Neural cell (in vitro differentiated cells): ENCODE measurements around the gene RPS5. TPM values are rescaled to one million over a fixed set of nuclear protein-coding genes. Genes with fewer than 3 reads are reported as not detected.

ENCODE experiments used
- H2AFZ ChIP-seq: fragments of 200-600, 300-800 bp; sonication (generic), shearing (Covaris generic); 2 replicates; pipeline ENCODE4 v1.6.0; 2014; ENCODE audit warnings: low read depth, mild to moderate bottlenecking, antibody characterized with exemption, low read length, moderate library complexity
- H3F3A ChIP-seq: fragments of 200-600 bp; shearing (Covaris generic); 2 replicates; pipeline ENCODE4 v1.6.1; 2016; ENCODE audit warnings: mild to moderate bottlenecking, moderate library complexity, mixed read lengths, antibody characterized with exemption, low read length; ENCODE audit not compliant: insufficient read depth, poor library complexity, severe bottlenecking
- H3K27ac ChIP-seq: fragments of 200-600, 300-800 bp; sonication (generic), shearing (Covaris generic); 2 replicates; pipeline ENCODE4 v1.5.1; 2014; ENCODE audit warnings: mild to moderate bottlenecking, low read length, moderate library complexity
- H3K27me3 ChIP-seq: fragments of 300-800, 200-600 bp; sonication (generic), shearing (Covaris generic); 2 replicates; pipeline ENCODE4 v1.6.0; 2014; ENCODE audit warnings: mild to moderate bottlenecking, low read depth, low read length, moderate library complexity; ENCODE audit not compliant: insufficient read depth
- H3K36me3 ChIP-seq: fragments of 300-800, 200-600 bp; sonication (generic), shearing (Covaris generic); 2 replicates; pipeline ENCODE4 v1.5.1; 2014; ENCODE audit warnings: mild to moderate bottlenecking, antibody characterized with exemption, low read length, moderate library complexity; ENCODE audit not compliant: insufficient read depth
- H3K4me2 ChIP-seq: fragments of 300-800, 200-600 bp; sonication (generic), shearing (Covaris generic); 2 replicates; pipeline ENCODE4 v1.6.0; 2014; ENCODE audit warnings: mild to moderate bottlenecking, low read length
- H3K4me3 ChIP-seq: fragments of 300-800, 200-600 bp; sonication (generic), shearing (Covaris generic); 2 replicates; pipeline ENCODE4 v1.5.1; 2014; ENCODE audit warnings: mild to moderate bottlenecking, low read length, moderate library complexity
- H3K79me2 ChIP-seq: fragments of 200-600 bp; shearing (Covaris generic); replicated peaks from 2 replicates; pipeline ENCODE4 v1.6.0; 2014; ENCODE audit warnings: mild to moderate bottlenecking, low read length, moderate library complexity; ENCODE audit not compliant: insufficient read depth
- H3K9ac ChIP-seq: fragments of 300-800, 200-600 bp; sonication (generic), shearing (Covaris generic); 2 replicates; pipeline ENCODE4 v1.6.1; 2016; ENCODE audit warnings: mild to moderate bottlenecking, low read length, mixed read lengths
- H3K9me2 ChIP-seq: fragments of 200-600 bp; shearing (Covaris generic); 2 replicates; pipeline ENCODE4 v1.6.1; 2016; ENCODE audit warnings: mild to moderate bottlenecking, low read length, mixed read lengths; ENCODE audit not compliant: insufficient read depth
- H3K9me3 ChIP-seq: fragments of 200-600, 300-800 bp; sonication (generic), shearing (Covaris generic); 2 replicates; pipeline ENCODE4 v1.6.1; 2016; ENCODE audit warnings: mild to moderate bottlenecking, mixed run types, low read length, moderate library complexity, mixed read lengths
- H4K20me1 ChIP-seq: fragments of 200-600 bp; shearing (Covaris generic); 2 replicates; pipeline ENCODE4 v1.6.1; 2016; ENCODE audit warnings: mild to moderate bottlenecking, mixed run types; ENCODE audit not compliant: insufficient read depth
- EP300 ChIP-seq: fragments of 450-650 bp; conservative IDR thresholded peaks from 2 replicates; pipeline ENCODE4 v1.6.1; 2014; ENCODE audit warnings: antibody characterized with exemption, mild to moderate bottlenecking, moderate library complexity; ENCODE audit not compliant: poor library complexity, severe bottlenecking
- EZH2 ChIP-seq: fragments of 200-600, 300-800 bp; shearing (Covaris generic), sonication (generic); IDR thresholded peaks from 2 replicates; pipeline ENCODE4 v1.6.1; 2014; ENCODE audit warnings: antibody characterized with exemption, low read length, borderline replicate concordance, mild to moderate bottlenecking; ENCODE audit not compliant: insufficient read depth, poor library complexity, severe bottlenecking
- MXI1 ChIP-seq: fragments of 450-650 bp; conservative IDR thresholded peaks from 2 replicates; pipeline ENCODE4 v1.6.1; 2014; ENCODE audit warnings: antibody characterized with exemption, mild to moderate bottlenecking; ENCODE audit not compliant: poor library complexity, severe bottlenecking
- POLR2AphosphoS5 ChIP-seq: IDR thresholded peaks from 2 replicates; pipeline ENCODE4 v1.6.1; 2012
- RAD21 ChIP-seq: fragments of 450-650 bp; conservative IDR thresholded peaks from 2 replicates; pipeline ENCODE4 v1.6.1; 2014; ENCODE audit warnings: antibody characterized with exemption, mild to moderate bottlenecking, moderate library complexity
- SMC3 ChIP-seq: fragments of 450-650 bp; conservative IDR thresholded peaks from 2 replicates; pipeline ENCODE4 v1.6.1; 2014; ENCODE audit warnings: antibody characterized with exemption, mild to moderate bottlenecking, moderate library complexity; ENCODE audit not compliant: poor library complexity
- TAF1 ChIP-seq: IDR thresholded peaks from 2 replicates; pipeline ENCODE4 v1.6.1; 2012; ENCODE audit warnings: low read depth
- polyA plus RNA-seq: library from polyadenylated mRNA; depleted of rRNA; stranded (reverse); fragments of >200 nt; gene quantifications from 2 replicates; pipeline ENCODE4 v1.2.3, GENCODE V29; 2014
- TF ChIP-seq, protein P1 (sequence below): fragments of 450-650 bp; IDR thresholded peaks from 2 replicates; pipeline ENCODE4 v1.5.1; 2014; ENCODE audit warnings: antibody characterized with exemption, mild to moderate bottlenecking, moderate library complexity; ENCODE audit not compliant: poor library complexity, severe bottlenecking
- TF ChIP-seq, protein P2 (sequence below): IDR thresholded peaks from 2 replicates; pipeline ENCODE4 v1.6.1; 2012; ENCODE audit warnings: borderline replicate concordance

Gene RPS5
- polyA plus RNA-seq, 1 donor from 2014 or later: 1,514 TPM

DNA sequence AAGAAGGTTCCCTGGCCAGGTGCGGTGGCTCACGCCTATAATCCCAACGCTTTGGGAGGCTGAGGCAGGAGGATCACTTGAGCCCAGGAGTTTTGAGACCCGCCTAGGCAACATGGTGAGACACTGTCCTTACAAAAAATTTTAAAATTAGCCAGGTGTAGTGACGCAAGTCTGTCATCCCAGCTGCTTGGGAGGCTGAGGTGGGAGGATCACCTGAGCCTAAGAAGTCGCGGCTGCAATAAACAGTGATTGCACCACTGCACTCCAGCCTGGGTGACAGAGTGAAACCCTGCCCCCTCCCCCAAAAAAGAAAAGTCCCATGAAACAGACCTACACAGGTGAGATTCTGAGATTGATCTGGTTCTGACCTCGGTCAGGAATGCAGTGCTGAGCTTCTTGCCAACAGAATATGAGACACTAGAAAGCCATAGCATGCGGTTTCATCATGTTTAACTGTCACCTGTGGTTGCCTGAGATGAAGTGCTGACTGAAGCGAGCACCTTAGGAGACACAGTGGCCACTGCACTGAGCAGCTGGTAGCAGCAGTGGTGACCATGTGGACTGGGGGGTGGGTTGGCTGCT is 31.8 kb upstream of the RPS5 start:
- Histone ChIP-seq H3K4me2 (no peak overlapping the region), H3K9ac (no peak overlapping the region), H3F3A (no peaks in the 10 kb centered on the region), H3K79me2 (no peaks in the 10 kb centered on the region), H3K27ac (no peak overlapping the region), H3K27me3 (no peaks in the 10 kb centered on the region), H4K20me1 (no peaks in the 10 kb centered on the region), H3K4me3 (no peak overlapping the region), H3K9me2 (no peaks in the 10 kb centered on the region), H2AFZ (no peak overlapping the region), H3K9me3 (no peaks in the 10 kb centered on the region), H3K36me3 (no peaks in the 10 kb centered on the region)
- TF ChIP-seq, protein P1, sequence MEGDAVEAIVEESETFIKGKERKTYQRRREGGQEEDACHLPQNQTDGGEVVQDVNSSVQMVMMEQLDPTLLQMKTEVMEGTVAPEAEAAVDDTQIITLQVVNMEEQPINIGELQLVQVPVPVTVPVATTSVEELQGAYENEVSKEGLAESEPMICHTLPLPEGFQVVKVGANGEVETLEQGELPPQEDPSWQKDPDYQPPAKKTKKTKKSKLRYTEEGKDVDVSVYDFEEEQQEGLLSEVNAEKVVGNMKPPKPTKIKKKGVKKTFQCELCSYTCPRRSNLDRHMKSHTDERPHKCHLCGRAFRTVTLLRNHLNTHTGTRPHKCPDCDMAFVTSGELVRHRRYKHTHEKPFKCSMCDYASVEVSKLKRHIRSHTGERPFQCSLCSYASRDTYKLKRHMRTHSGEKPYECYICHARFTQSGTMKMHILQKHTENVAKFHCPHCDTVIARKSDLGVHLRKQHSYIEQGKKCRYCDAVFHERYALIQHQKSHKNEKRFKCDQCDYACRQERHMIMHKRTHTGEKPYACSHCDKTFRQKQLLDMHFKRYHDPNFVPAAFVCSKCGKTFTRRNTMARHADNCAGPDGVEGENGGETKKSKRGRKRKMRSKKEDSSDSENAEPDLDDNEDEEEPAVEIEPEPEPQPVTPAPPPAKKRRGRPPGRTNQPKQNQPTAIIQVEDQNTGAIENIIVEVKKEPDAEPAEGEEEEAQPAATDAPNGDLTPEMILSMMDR: no peak
- TF ChIP-seq EP300 (no peak), SMC3 (no peak), RAD21 (no peak), EZH2 (no peak), TAF1 (no peak), POLR2AphosphoS5 (no peak), MXI1 (no peak)
- TF ChIP-seq, protein P2, sequence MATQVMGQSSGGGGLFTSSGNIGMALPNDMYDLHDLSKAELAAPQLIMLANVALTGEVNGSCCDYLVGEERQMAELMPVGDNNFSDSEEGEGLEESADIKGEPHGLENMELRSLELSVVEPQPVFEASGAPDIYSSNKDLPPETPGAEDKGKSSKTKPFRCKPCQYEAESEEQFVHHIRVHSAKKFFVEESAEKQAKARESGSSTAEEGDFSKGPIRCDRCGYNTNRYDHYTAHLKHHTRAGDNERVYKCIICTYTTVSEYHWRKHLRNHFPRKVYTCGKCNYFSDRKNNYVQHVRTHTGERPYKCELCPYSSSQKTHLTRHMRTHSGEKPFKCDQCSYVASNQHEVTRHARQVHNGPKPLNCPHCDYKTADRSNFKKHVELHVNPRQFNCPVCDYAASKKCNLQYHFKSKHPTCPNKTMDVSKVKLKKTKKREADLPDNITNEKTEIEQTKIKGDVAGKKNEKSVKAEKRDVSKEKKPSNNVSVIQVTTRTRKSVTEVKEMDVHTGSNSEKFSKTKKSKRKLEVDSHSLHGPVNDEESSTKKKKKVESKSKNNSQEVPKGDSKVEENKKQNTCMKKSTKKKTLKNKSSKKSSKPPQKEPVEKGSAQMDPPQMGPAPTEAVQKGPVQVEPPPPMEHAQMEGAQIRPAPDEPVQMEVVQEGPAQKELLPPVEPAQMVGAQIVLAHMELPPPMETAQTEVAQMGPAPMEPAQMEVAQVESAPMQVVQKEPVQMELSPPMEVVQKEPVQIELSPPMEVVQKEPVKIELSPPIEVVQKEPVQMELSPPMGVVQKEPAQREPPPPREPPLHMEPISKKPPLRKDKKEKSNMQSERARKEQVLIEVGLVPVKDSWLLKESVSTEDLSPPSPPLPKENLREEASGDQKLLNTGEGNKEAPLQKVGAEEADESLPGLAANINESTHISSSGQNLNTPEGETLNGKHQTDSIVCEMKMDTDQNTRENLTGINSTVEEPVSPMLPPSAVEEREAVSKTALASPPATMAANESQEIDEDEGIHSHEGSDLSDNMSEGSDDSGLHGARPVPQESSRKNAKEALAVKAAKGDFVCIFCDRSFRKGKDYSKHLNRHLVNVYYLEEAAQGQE: no peak

DNA sequence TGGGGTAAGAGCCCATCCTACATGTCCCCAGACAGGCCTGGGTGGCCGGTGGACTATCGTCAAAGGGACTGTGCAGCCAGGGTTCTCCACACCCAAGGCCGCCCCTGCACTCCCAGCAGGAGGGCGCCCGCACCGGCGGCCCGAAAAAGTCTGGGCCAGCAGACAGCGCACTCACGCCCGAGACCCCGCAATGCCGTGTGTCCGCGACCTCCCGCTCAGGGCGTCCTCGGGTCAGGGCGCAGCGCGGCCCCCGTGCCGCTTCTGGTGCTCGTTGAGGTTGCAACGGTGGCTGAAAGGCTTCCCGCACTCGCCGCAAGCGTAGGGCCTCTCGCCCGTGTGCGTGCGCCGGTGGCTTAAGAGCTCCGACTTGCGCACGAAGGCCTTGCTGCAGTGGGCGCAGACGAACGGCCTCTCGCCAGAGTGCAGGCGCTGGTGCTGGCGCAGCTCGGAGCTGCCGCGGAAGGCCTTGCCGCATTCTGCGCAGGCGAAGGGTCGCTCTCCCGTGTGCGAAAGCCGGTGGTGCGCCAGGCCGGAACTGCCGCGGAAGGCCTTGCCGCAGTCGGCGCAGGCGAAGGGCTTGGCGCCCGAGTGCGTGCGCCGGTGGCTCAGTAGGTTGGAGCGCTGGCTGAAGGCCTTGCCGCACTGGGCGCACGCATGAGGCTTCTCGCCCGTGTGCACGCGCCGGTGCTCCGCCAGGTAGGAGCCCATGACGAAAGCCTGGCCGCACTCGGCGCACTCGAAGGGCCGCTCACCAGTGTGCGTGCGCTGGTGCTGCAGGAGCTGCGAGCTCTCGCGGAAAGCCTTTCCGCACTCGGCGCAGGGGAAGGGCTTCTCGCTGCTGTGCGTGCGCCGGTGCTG is 30.9 kb upstream of the RPS5 start:
- no peak overlapping the region for H3K27ac ChIP-seq
- no peak overlapping the region for H3K9ac ChIP-seq
- no peak overlapping the region for H2AFZ ChIP-seq
- no peak overlapping the region for H3K4me3 ChIP-seq
- no peaks in the 10 kb centered on the region for H3F3A ChIP-seq
- no peaks in the 10 kb centered on the region for H3K79me2 ChIP-seq
- no peaks in the 10 kb centered on the region for H3K9me2 ChIP-seq
- no peaks in the 10 kb centered on the region for H3K27me3 ChIP-seq
- no peaks in the 10 kb centered on the region for H3K9me3 ChIP-seq
- no peaks in the 10 kb centered on the region for H3K36me3 ChIP-seq
- H4K20me1 ChIP-seq: no peaks in the 10 kb centered on the region
- no peak overlapping the region for H3K4me2 ChIP-seq
- no peak for TF ChIP-seq POLR2AphosphoS5
- no peak for TF ChIP-seq EZH2
